Measurements from ENCODE around the gene TTLL1. TPM values are rescaled to one million over a fixed set of nuclear protein-coding genes. Genes with fewer than 3 reads are reported as not detected.

The TTLL1 gene
- total and polyA plus RNA-seq, 2 donors from 2014 or later: 8.4 to 11.5 TPM

- DNase-seq: no peak
- H3K4me1 ChIP-seq (ENCODE audit: control insufficient read depth in 2 of 3, insufficient read depth in 2 of 3, low read depth in 1 of 3, low read length in 3 of 3): no peaks in the 10 kb centered on the region
- H3K4me3 ChIP-seq (ENCODE audit: low read length in 3 of 3): no peak overlapping the region
- peaks cover 0 to 3% (median 0%) of the 10 kb centered on the region in 3 donors for H3K36me3 ChIP-seq (ENCODE audit: control insufficient read depth in 2 of 3, insufficient read depth in 3 of 3, low read length in 3 of 3)
- no peaks in the 10 kb centered on the region for H3K27me3 ChIP-seq (ENCODE audit: control insufficient read depth, insufficient read depth, low read length)
- H3K27ac ChIP-seq (ENCODE audit: low read depth in 2 of 2, low read length in 2 of 2): no peak overlapping the region
- TF ChIP-seq CTCF (IDR thresholded peaks at IDR 0.05; ENCODE audit: borderline replicate concordance, extremely low read depth, insufficient read depth): no peak
- no peak for FAIRE-seq
- no peaks in the 10 kb centered on the region for H3K9me3 ChIP-seq (ENCODE audit: control insufficient read depth in 2 of 3, insufficient read depth in 1 of 3, low read length in 3 of 3)
- intact Hi-C loops (cut with DNase I): no loop called here
- H3K9ac ChIP-seq (ENCODE audit: low read length in 3 of 3): no peak overlapping the region
Measured at GRCh38 chr22:43077121-43077877, 11.9 kb downstream of the TTLL1 start.

GRCh38 chr22:43066844-43067385 lies 22.3 kb downstream of the TTLL1 start:
- Histone ChIP-seq H3K4me1 (ENCODE audit: control insufficient read depth in 2 of 3, insufficient read depth in 2 of 3, low read depth in 1 of 3, low read length in 3 of 3) (no peaks in the 10 kb centered on the region), H3K9me3 (ENCODE audit: control insufficient read depth in 2 of 3, insufficient read depth in 1 of 3, low read length in 3 of 3) (no peaks in the 10 kb centered on the region), H3K4me3 (ENCODE audit: low read length in 3 of 3) (no peak overlapping the region), H3K27me3 (ENCODE audit: control insufficient read depth, insufficient read depth, low read length) (no peaks in the 10 kb centered on the region), H3K27ac (ENCODE audit: low read depth in 2 of 2, low read length in 2 of 2) (no peak overlapping the region), H3K36me3 (ENCODE audit: control insufficient read depth in 2 of 3, insufficient read depth in 3 of 3, low read length in 3 of 3) (peaks cover 0 to 4% (median 3%) of the 10 kb centered on the region in 3 donors), H3K9ac (ENCODE audit: low read length in 3 of 3) (no peak overlapping the region)
- intact Hi-C loops (cut with DNase I): no loop called here
- FAIRE-seq (no peak), DNase-seq (peak in 4 of 5 donors; percentile 29 to 53 (median 45))
- TF ChIP-seq CTCF (IDR thresholded peaks at IDR 0.05; ENCODE audit: borderline replicate concordance, extremely low read depth, insufficient read depth): no peak

GRCh38 chr22:43066134-43066533 lies 23.1 kb downstream of the TTLL1 start:
- Histone ChIP-seq H3K27me3 (ENCODE audit: control insufficient read depth, insufficient read depth, low read length) (no peaks in the 10 kb centered on the region), H3K27ac (ENCODE audit: low read depth in 2 of 2, low read length in 2 of 2) (no peak overlapping the region), H3K4me1 (ENCODE audit: control insufficient read depth in 2 of 3, insufficient read depth in 2 of 3, low read depth in 1 of 3, low read length in 3 of 3) (no peaks in the 10 kb centered on the region), H3K9ac (ENCODE audit: low read length in 3 of 3) (no peak overlapping the region), H3K9me3 (ENCODE audit: control insufficient read depth in 2 of 3, insufficient read depth in 1 of 3, low read length in 3 of 3) (no peaks in the 10 kb centered on the region), H3K36me3 (ENCODE audit: control insufficient read depth in 2 of 3, insufficient read depth in 3 of 3, low read length in 3 of 3) (peaks cover 0 to 4% (median 3%) of the 10 kb centered on the region in 3 donors), H3K4me3 (ENCODE audit: low read length in 3 of 3) (no peak overlapping the region)
- no peak for FAIRE-seq
- intact Hi-C loops (cut with DNase I): no loop called here
- no peak for TF ChIP-seq CTCF (IDR thresholded peaks at IDR 0.05; ENCODE audit: borderline replicate concordance, extremely low read depth, insufficient read depth)
- no peak for DNase-seq
